ENCODE results near the gene HMGCS2.

Gene HMGCS2

DNA sequence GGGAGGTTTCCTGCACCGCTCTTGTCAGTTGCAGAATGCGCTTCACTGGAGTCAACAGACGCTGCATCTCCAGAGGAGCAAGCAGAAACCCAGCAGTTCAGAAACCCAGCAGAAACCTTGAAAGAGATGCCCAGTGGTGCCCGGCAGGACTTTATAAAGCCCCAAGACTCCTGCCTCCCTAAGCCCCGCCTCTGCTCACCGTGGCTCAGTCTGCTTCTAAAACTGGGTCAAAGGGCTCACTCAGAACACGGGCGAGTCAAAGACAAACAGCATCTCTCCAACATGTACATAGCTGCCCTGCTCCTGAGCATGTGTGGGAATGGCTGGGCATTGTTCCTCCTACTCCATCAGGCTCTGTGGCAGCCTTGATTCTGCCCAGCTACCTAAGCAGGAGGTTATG is at the start of gene HMGCS2:
HMGCS2 (minus strand) TSS at position 128 of the 400 bp plus-strand sequence; CDS start at position 67, 61 bp downstream.
- Mint-ChIP-seq H3K9me3 (no peaks in the 10 kb centered on the region), H3K27me3 (peaks cover 8 to 10% of the 10 kb centered on the region in 2 donors), H3K27ac (no peak within 1 kb of the TSS), H3K4me3 (no peak within 1 kb of the TSS), H3K36me3 (no peaks in the 10 kb centered on the region), H3K4me1 (no peaks in the 10 kb centered on the region)
- ATAC-seq (replicated peaks) (no peak), DNase-seq (no peak)

DNA sequence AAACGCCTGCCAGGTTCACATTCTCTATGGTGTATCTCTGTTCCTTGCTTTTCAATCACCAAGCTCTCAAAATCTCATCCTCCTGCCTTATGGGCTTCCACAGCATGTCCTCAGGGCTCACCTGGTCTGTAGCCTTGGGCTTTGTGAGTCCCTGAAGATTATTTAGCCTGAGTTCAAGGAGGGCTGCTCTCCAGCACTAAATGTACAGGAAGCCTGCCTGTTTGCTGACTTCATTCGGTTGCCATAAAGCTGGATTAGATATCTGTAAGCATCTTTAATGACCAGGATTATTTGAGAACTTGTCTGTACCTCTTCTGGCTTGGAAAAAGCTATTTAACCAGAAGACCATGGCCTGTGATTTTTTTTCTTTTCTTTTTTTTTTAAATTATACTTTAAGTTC is 49.5 kb upstream of the HMGCS2 start:
- Mint-ChIP-seq H3K4me1 (no peaks in the 10 kb centered on the region), H3K9me3 (no peaks in the 10 kb centered on the region), H3K27ac (no peak overlapping the region), H3K36me3 (no peaks in the 10 kb centered on the region), H3K27me3 (peaks cover 11 to 31% of the 10 kb centered on the region in 2 donors), H3K4me3 (no peak overlapping the region)
- DNase-seq (no peak), ATAC-seq (replicated peaks) (no peak)

- ATAC-seq (replicated peaks) (no peak), DNase-seq (no peak)
- Mint-ChIP-seq H3K4me3 (no peak overlapping the region), H3K4me1 (no peaks in the 10 kb centered on the region), H3K9me3 (no peaks in the 10 kb centered on the region), H3K27me3 (peaks cover 7 to 20% of the 10 kb centered on the region in 2 donors), H3K27ac (no peak overlapping the region), H3K36me3 (no peaks in the 10 kb centered on the region)
Measured at GRCh38 chr1:119816407-119816806, 47.7 kb upstream of the HMGCS2 start.

DNA sequence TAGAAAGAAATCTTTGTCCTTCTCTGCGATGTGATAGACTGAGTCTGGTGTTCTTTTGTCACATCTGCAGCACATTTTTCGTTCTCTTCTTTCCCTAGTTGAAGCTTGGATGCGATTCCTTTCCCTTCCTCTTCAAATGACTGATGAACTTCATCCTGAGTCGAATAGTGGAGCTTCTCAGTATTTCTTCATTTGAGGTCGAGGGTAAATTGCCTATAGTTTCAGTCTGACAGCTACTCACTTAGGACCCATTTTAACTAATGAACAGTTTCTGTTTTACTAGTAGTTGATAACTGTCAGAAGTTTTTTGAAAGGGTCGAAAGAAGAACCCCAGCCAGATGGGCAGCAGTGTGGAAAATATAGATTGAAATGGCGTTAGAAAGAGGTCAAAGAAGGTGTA is 47.2 kb upstream of the HMGCS2 start:
- H3K27ac Mint-ChIP-seq = no peak overlapping the region
- no peaks in the 10 kb centered on the region for H3K9me3 Mint-ChIP-seq
- no peaks in the 10 kb centered on the region for H3K36me3 Mint-ChIP-seq

GRCh38 chr1:119815361-119815760 is 46.7 kb upstream of the HMGCS2 start:
- ATAC-seq (replicated peaks) (no peak), DNase-seq (no peak)
- H3K27ac Mint-ChIP-seq = no peak overlapping the region
- no peaks in the 10 kb centered on the region for H3K9me3 Mint-ChIP-seq
- no peaks in the 10 kb centered on the region for H3K36me3 Mint-ChIP-seq
- no peak overlapping the region for H3K4me3 Mint-ChIP-seq
- H3K27me3 Mint-ChIP-seq = peaks cover 7 to 18% of the 10 kb centered on the region in 2 donors
- H3K4me1 Mint-ChIP-seq = no peaks in the 10 kb centered on the region

More for the DNA sequence above, 47.2 kb upstream of the HMGCS2 start:
- H3K27me3 Mint-ChIP-seq = peaks cover 7 to 18% of the 10 kb centered on the region in 2 donors
- DNase-seq = no peak
- no peak for ATAC-seq (replicated peaks)
- H3K4me3 Mint-ChIP-seq = no peak overlapping the region
- H3K4me1 Mint-ChIP-seq = no peaks in the 10 kb centered on the region

DNA sequence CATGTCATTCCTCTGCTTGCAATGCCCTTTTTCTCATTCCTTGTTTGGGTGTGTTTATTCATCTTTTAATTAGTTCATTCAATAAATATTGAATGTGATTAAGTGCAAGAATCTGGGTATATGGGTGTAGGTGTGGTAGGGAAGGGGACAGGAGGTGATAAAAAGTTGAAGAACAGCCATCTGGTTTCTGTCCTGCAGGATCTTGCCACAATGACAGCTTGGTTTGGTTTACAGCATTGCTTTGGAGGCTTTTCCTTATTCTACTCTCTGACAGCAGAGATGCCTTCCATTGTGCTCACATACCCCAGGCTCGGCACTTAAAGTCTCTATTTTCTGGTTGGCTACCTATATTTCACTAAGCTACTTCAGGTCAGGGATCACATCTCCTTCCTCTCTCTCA is 45.6 kb upstream of the HMGCS2 start:
- Mint-ChIP-seq H3K36me3 (no peaks in the 10 kb centered on the region), H3K9me3 (no peaks in the 10 kb centered on the region), H3K27ac (no peak overlapping the region), H3K4me3 (no peak overlapping the region), H3K27me3 (peaks cover 7 to 10% of the 10 kb centered on the region in 2 donors), H3K4me1 (no peaks in the 10 kb centered on the region)
- ATAC-seq (replicated peaks) (no peak), DNase-seq (no peak)

DNA sequence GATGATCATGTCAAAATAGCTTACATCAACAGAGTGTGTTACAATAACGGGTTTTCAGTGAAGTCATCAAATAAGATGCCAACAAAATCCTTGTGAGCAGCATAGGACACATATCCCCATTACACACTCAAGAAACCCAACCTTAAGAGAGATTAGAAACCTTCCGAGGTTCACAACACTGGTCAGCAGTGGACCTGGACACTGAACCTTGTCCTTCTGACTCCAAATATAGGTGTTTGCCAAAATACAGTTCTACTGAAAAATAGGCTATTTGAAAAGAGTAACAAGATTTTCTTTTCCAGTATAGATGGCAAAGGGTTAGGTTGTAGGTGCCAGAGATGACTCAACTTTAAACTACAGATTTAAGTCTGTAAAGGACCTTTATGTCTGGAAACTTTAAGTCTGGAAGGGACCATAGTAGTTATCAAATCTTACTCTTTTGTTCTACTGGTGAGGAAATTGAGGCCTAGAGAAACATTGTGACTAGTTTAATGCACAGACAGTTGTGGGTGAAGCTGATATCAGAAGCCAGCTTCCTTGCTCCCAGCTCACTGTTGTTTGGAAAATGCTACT is 43.4 kb upstream of the HMGCS2 start:
- no peak for DNase-seq
- no peaks in the 10 kb centered on the region for H3K4me1 Mint-ChIP-seq
- H3K4me3 Mint-ChIP-seq = no peak overlapping the region
- H3K36me3 Mint-ChIP-seq = no peaks in the 10 kb centered on the region
- no peaks in the 10 kb centered on the region for H3K9me3 Mint-ChIP-seq
- no peak overlapping the region for H3K27ac Mint-ChIP-seq
- peaks cover 14 to 15% of the 10 kb centered on the region in 2 donors for H3K27me3 Mint-ChIP-seq
- no peak for ATAC-seq (replicated peaks)

DNA sequence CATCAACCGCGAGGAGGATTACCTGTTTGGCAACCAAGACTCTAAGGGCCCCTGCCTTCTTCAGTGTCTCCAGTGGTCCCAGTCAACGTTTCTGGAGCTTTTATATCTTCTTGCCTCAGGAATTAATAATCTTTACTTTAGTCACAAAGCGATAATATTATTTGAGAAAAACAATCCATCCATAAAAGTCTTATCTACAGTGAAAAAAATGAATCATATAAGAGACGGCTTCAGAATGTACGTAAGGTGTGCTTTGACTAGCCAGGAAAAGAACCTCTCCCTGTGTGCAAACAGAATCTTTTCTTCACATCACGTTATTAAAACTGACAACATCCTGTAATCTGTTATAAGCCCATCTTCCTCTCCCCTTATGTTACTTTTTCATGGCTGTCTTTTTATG is 42.7 kb upstream of the HMGCS2 start, which contains the start of gene REG4:
REG4 (minus strand) TSS at position 74 of the 400 bp plus-strand sequence. CDS start 2,691 bp downstream, outside the sequence.
- H3K4me1 Mint-ChIP-seq = no peaks in the 10 kb centered on the region
- H3K36me3 Mint-ChIP-seq = no peaks in the 10 kb centered on the region
- peaks cover 17 to 19% of the 10 kb centered on the region in 2 donors for H3K27me3 Mint-ChIP-seq
- no peaks in the 10 kb centered on the region for H3K9me3 Mint-ChIP-seq
- ATAC-seq (replicated peaks) (no peak), DNase-seq (no peak)
- no peak within 1 kb of the TSS for H3K4me3 Mint-ChIP-seq
- no peak within 1 kb of the TSS for H3K27ac Mint-ChIP-seq

DNA sequence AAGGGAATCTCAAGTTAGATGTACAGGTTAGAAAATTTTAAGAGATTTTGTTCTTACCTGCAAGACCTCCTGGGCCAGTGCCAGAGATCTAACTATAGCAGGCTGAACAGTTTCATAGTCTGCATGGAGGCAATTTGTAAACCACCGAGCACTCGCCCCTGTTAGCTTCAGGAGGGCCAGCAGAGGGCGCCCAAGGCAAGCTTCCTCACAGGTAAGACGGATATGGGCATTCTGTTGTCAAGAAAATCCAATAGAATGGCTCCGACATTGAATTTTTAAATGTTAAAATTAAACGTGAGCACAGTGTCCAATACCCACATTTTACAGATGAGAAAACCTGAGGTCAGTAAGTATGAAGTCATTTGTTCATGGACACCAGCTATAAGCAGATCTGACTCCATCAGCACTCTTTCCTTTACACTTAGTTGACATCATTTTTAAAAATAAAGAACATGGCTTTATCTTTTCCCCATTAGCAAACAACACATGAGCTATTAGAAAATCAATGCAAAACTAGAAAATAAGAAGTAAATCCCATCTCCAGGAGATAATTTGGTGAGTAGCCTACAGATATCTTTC is 40.4 kb upstream of the HMGCS2 start:
- Mint-ChIP-seq H3K4me3 (no peak overlapping the region), H3K36me3 (no peaks in the 10 kb centered on the region), H3K27me3 (peaks cover 23 to 25% of the 10 kb centered on the region in 2 donors), H3K9me3 (no peaks in the 10 kb centered on the region), H3K4me1 (no peaks in the 10 kb centered on the region), H3K27ac (no peak overlapping the region)
- DNase-seq (peak; percentile 36), ATAC-seq (replicated peaks) (peak; percentile 92 to 94)

DNA sequence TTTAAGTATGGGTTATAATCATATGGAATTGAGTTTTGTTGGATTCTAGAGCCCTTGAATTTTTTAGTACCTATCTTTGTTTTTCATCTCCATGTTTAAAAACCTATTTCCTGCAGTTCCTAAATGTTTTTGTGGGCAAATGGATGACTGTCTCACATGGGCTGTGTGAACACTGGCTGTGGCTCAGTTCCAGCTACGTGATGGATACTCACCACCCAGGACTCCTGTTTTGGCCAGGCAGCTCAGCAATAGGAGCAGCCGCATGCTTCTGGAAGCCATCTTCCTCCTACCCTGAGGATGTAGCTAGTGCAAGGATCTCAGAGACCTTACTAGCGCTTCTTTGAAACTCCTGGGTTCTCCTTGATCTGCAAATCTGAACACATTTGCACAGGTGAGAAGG is 39.8 kb upstream of the HMGCS2 start:
- ATAC-seq (replicated peaks) (no peak), DNase-seq (no peak)
- H3K9me3 Mint-ChIP-seq = no peaks in the 10 kb centered on the region
- no peak overlapping the region for H3K27ac Mint-ChIP-seq
- H3K4me3 Mint-ChIP-seq = no peak overlapping the region
- peaks cover 23% of the 10 kb centered on the region in 2 donors for H3K27me3 Mint-ChIP-seq
- no peaks in the 10 kb centered on the region for H3K36me3 Mint-ChIP-seq
- no peaks in the 10 kb centered on the region for H3K4me1 Mint-ChIP-seq

- H3K27me3 Mint-ChIP-seq = peaks cover 19 to 20% of the 10 kb centered on the region in 2 donors
- ATAC-seq (replicated peaks) (no peak), DNase-seq (no peak)
- no peaks in the 10 kb centered on the region for H3K9me3 Mint-ChIP-seq
- H3K4me3 Mint-ChIP-seq = no peak overlapping the region
- no peak overlapping the region for H3K27ac Mint-ChIP-seq
- H3K36me3 Mint-ChIP-seq = no peaks in the 10 kb centered on the region
- H3K4me1 Mint-ChIP-seq = no peaks in the 10 kb centered on the region
Measured at GRCh38 chr1:119806489-119806888, 37.8 kb upstream of the HMGCS2 start.

DNA sequence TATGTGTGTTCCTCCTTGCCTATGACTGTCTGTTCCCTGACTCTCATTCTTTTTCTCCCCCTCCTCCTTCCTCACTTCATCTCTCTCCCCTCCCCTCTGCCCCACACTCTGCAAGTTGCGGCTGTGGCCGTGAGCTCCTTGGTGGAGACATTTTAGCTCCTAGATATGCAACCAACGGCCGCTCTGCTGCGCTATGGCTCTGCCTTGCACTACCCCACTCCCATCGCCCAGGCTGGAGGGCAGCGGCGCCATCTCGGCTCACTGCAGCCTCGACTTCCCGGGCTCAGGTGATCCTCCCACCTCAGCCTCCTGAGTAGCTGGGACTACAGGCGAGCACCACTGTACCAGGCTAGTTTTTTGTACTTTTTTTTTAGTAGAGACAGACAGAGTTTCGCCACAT is 37.0 kb upstream of the HMGCS2 start:
- Mint-ChIP-seq H3K4me1 (no peaks in the 10 kb centered on the region), H3K27me3 (peaks cover 18 to 20% of the 10 kb centered on the region in 2 donors), H3K9me3 (no peaks in the 10 kb centered on the region), H3K4me3 (no peak overlapping the region), H3K27ac (no peak overlapping the region), H3K36me3 (no peaks in the 10 kb centered on the region)
- no peak for ATAC-seq (replicated peaks)
- no peak for DNase-seq

GRCh38 chr1:119805247-119805646 is 36.5 kb upstream of the HMGCS2 start:
- ATAC-seq (replicated peaks) = no peak
- Mint-ChIP-seq H3K4me1 (no peaks in the 10 kb centered on the region), H3K4me3 (no peak overlapping the region), H3K27me3 (peaks cover 18 to 20% of the 10 kb centered on the region in 2 donors), H3K27ac (no peak overlapping the region), H3K9me3 (no peaks in the 10 kb centered on the region), H3K36me3 (no peaks in the 10 kb centered on the region)
- DNase-seq = no peak

DNA sequence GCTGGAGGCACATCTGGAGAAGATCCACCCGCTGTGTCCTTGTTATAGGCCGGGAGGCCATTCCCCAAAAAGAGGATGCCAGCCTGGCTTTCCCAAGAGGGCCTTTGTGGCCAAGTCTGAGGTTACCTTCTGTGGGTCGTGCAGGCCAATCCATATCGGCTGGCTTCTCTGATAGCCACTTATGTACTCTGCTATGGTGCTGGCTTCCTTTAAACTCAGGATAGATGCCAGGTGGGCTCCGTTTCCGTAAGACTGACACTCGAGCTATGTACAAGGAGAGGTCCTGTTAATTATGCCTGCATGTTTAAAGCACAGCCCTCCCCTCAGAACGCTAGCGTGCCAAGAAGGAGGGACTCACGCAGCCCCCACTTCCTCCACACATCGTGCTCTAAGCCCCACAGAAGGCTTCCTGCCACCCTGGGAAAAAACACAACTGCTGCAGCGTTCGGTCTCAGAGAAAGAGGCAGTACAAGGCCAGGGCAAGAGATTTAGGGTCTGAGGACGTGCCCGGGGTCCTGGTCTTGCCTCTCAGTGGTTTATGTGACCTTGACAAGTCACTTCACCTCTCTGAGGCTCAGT is 31.0 kb upstream of the HMGCS2 start:
- Mint-ChIP-seq H3K27ac (no peak overlapping the region), H3K4me1 (peaks cover 0 to 2% of the 10 kb centered on the region in 2 donors), H3K4me3 (no peak overlapping the region), H3K36me3 (no peaks in the 10 kb centered on the region), H3K27me3 (peaks cover 0 to 2% of the 10 kb centered on the region in 2 donors), H3K9me3 (no peaks in the 10 kb centered on the region)
- ATAC-seq (replicated peaks) = no peak
- no peak for DNase-seq

DNA sequence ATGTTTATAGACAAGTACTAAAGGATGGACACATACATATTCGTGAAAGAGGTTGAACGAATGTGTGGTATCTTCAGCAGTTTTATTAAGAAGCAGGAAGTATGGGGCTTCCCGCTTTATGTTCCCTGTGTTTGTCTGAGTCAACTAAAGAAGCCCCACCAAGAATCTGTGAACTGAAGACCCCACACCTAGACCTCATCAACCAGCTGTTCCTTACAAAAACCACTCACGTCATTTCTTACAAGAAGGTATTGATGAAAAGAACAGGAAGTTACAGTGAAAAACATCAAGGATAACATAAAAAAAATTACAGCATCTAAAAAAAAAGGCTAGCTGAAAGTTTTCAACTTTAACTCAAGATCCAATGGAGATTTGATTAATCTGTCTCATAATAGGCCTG is 30.3 kb upstream of the HMGCS2 start:
- ATAC-seq (replicated peaks) (no peak), DNase-seq (no peak)
- no peak overlapping the region for H3K27ac Mint-ChIP-seq
- no peaks in the 10 kb centered on the region for H3K9me3 Mint-ChIP-seq
- peaks cover 0 to under 1% of the 10 kb centered on the region in 2 donors for H3K27me3 Mint-ChIP-seq
- H3K36me3 Mint-ChIP-seq = no peaks in the 10 kb centered on the region
- H3K4me3 Mint-ChIP-seq = no peak overlapping the region
- H3K4me1 Mint-ChIP-seq = peaks cover 0 to 2% of the 10 kb centered on the region in 2 donors

Measured in stimulated activated naive B cell treated with anti-CD40 and anti-IgM and Interleukin-4, amounts not matched to agents 10 μg/mL and 1 μg/mL and 100 μg/mL, for 72 hours (primary cell).